22Rv1 (cell line): ENCODE results near the gene APC2.

ENCODE experiments used
- H3K27ac ChIP-seq: fragments of 450-650 bp; 2 replicates; pipeline ENCODE4 v1.5.1; 2017
- CTCF ChIP-seq: fragments of 450-650 bp; IDR thresholded peaks from 2 replicates; pipeline ENCODE4 v1.5.1; 2017; ENCODE audit warnings: mild to moderate bottlenecking
- ZFX ChIP-seq: fragments of 450-650 bp; IDR thresholded peaks from 2 replicates; pipeline ENCODE4 v1.6.1; 2017; ENCODE audit warnings: antibody characterized with exemption, borderline replicate concordance

The APC2 gene

GRCh38 chr19:1455336-1456120 lies 5.6 kb downstream of the APC2 start:
- TF ChIP-seq CTCF, result no peak
- TF ChIP-seq ZFX, result no peak
- peak overlapping the region; percentile 93 for H3K27ac ChIP-seq

GRCh38 chr19:1456121-1456900 lies 6.4 kb downstream of the APC2 start:
- no peak for TF ChIP-seq CTCF
- peak overlapping the region; percentile 34; the same call in 1 of the 2 replicates for H3K27ac ChIP-seq

GRCh38 chr19:1457031-1457739 lies 7.3 kb downstream of the APC2 start:
- TF ChIP-seq CTCF (no peak), ZFX (no peak)
- no peak overlapping the region for H3K27ac ChIP-seq

- 0 out of 2 replicates have a peak overlapping the region, but pooled peaks have one; percentile 3 for H3K27ac ChIP-seq
- no peak for TF ChIP-seq ZFX
Measured at GRCh38 chr19:1457892-1458291, 8.0 kb downstream of the APC2 start.

- TF ChIP-seq CTCF (no peak), ZFX (no peak)
- no peak overlapping the region for H3K27ac ChIP-seq
Measured at GRCh38 chr19:1459479-1459878, 9.6 kb downstream of the APC2 start.

- TF ChIP-seq ZFX (no peak), CTCF (no peak)
- H3K27ac ChIP-seq, result no peak overlapping the region
Measured at GRCh38 chr19:1460033-1460995, 10.4 kb downstream of the APC2 start.

- TF ChIP-seq ZFX, result no peak
- TF ChIP-seq CTCF, result no peak
- no peak overlapping the region for H3K27ac ChIP-seq
Measured at GRCh38 chr19:1461862-1462261, 11.9 kb downstream of the APC2 start.
